ENCODE measurements around the gene ARHGAP24.

ARHGAP24 gene

GRCh38 chr4:85676850-85677590 is 202.1 kb downstream of the ARHGAP24 start:
- TF ChIP-seq CTCF (IDR thresholded peaks at IDR 0.05; ENCODE audit: borderline replicate concordance, insufficient read depth, low read depth, low read length), result no peak
- H3K4me3 ChIP-seq (ENCODE audit: low read depth, low read length), result no peak overlapping the region

- H3K4me3 ChIP-seq (ENCODE audit: low read depth, low read length), result no peak overlapping the region
- no peak for TF ChIP-seq CTCF (IDR thresholded peaks at IDR 0.05; ENCODE audit: borderline replicate concordance, insufficient read depth, low read depth, low read length)
Observed at GRCh38 chr4:85681221-85681657, 206.3 kb downstream of the ARHGAP24 start.

DNA sequence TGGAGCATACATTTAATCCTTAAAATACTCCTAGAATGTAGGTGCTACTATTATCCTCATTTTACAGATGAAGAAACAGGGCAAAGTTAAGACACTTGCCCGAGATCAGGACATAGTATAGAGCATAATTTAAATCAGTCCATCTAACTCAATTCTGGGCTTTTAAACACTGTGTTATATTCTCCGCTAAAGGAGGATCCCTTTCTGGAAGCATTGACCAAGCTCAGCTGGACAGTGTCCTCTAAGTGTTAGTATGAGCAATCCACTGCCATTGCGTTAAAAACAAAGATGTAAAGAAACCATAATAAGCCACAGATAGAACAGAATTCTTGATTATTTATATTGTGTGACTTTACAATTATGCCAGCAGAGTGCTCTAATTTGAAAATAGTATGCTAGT is 207.0 kb downstream of the ARHGAP24 start:
- H3K4me3 ChIP-seq (ENCODE audit: low read depth, low read length), result no peak overlapping the region

GRCh38 chr4:85682391-85682790 is 207.4 kb downstream of the ARHGAP24 start:
- no peak overlapping the region for H3K4me3 ChIP-seq (ENCODE audit: low read depth, low read length)
- no peak for TF ChIP-seq CTCF (IDR thresholded peaks at IDR 0.05; ENCODE audit: borderline replicate concordance, insufficient read depth, low read depth, low read length)

More for the DNA sequence above, 207.0 kb downstream of the ARHGAP24 start:
- TF ChIP-seq CTCF (IDR thresholded peaks at IDR 0.05; ENCODE audit: borderline replicate concordance, insufficient read depth, low read depth, low read length), result no peak

DNA sequence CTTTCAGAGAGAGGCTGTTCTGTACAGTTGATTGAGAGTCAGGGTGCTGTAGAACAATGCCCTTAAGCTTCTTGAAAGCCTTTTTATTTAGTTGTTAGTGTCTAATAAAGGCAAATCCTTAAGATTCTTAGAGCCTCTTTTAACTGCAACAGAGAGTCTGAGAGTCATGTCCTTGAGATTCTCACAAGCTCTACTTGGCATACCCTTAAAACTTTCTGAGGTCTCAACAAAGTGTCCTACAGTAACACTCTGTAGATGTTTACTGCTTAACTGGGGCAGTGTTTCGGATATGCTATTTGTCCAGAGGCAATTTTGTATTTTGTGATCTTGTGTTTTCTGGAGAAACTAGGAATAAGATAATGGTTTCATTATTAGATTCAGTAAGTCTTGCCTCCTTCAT is 209.7 kb downstream of the ARHGAP24 start:
- no peak for TF ChIP-seq CTCF (IDR thresholded peaks at IDR 0.05; ENCODE audit: borderline replicate concordance, insufficient read depth, low read depth, low read length)
- H3K4me3 ChIP-seq (ENCODE audit: low read depth, low read length), result no peak overlapping the region

DNA sequence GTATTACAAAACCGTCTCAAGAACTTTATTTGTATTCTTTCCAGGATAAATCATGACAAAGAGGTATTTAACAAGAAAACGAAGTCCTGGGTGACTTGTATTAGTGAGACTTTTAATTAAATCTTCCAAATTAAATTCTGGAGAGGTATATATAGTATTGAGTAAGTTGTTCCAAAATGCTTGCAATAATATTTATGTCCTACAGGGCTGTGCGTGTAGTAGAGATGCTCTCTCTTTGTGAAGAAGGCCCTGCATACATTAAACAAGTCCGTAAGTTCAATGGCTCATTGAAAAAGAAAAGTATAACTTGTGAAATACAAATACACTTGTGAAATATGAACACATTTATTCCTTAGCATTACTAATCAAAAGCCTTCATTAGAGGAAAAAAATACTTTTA is 211.4 kb downstream of the ARHGAP24 start:
- no peak overlapping the region for H3K4me3 ChIP-seq (ENCODE audit: low read depth, low read length)
- TF ChIP-seq CTCF (IDR thresholded peaks at IDR 0.05; ENCODE audit: borderline replicate concordance, insufficient read depth, low read depth, low read length), result no peak

GRCh38 chr4:85688055-85688740 is 213.2 kb downstream of the ARHGAP24 start:
- no peak overlapping the region for H3K4me3 ChIP-seq (ENCODE audit: low read depth, low read length)
- TF ChIP-seq CTCF (IDR thresholded peaks at IDR 0.05; ENCODE audit: borderline replicate concordance, insufficient read depth, low read depth, low read length), result no peak
